IMR-90 (cell line): ENCODE results near the gene CSRP1. TPM values are rescaled to one million over a fixed set of nuclear protein-coding genes. Genes with fewer than 3 reads are reported as not detected.

ENCODE experiments used
- ATAC-seq: fragments of 200-7000 bp; cut with Tn5 transposase; 2 replicates; pipeline ENCODE4 v1.9.1; 2020; ENCODE audit warnings: low read depth, mild to moderate bottlenecking, moderate library complexity
- BruUV-seq: library from RNA; stranded (reverse); fragments of 400-500 nt; replicated peaks from 2 replicates; lab custom pipeline; 2021; lab: Mats Ljungman, UMichigan
- CTCF ChIA-PET: fragments of 300-600 bp; formaldehyde crosslinking; extraction: SDS; loops from one replicate; lab custom pipeline; 2021; ENCODE audit warnings: antibody characterized with exemption; lab: Yijun Ruan, JAX
- POLR2A ChIA-PET: fragments of 300-600 bp; sonication (Branson Sonifier 250); formaldehyde crosslinking; loops from one replicate; lab custom pipeline; 2022; ENCODE audit warnings: antibody characterized with exemption; ENCODE audit not compliant: unreplicated experiment; lab: Charles Lee
- DNase-seq: peaks from one replicate; pipeline ENCODE4 v3.0.0; 2013
- H2AFZ ChIP-seq: replicated peaks from 2 replicates; pipeline ENCODE3; 2013; ENCODE audit warnings: low read length, mild to moderate bottlenecking; ENCODE audit not compliant: poor library complexity
- H2AK5ac ChIP-seq: 2 replicates; pipeline ENCODE4 v1.6.1; 2013; ENCODE audit warnings: low read depth, low read length, inconsistent platforms
- H2AK9ac ChIP-seq: replicated peaks from 2 replicates; pipeline ENCODE3; 2013; ENCODE audit warnings: mild to moderate bottlenecking, low read depth, low read length, moderate library complexity; ENCODE audit not compliant: poor library complexity
- H2BK120ac ChIP-seq: 2 replicates; pipeline ENCODE4 v1.6.1; 2013; ENCODE audit warnings: low read depth, low read length, inconsistent platforms
- H2BK15ac ChIP-seq: 3 replicates; pipeline ENCODE4 v1.6.1; 2013; ENCODE audit warnings: low read depth, low read length, inconsistent platforms
- H2BK20ac ChIP-seq: 2 replicates; pipeline ENCODE4 v1.6.1; 2013; ENCODE audit warnings: low read depth, mild to moderate bottlenecking, inconsistent platforms, low read length, moderate library complexity
- H2BK5ac ChIP-seq: 2 replicates; pipeline ENCODE4 v1.6.1; 2013; ENCODE audit warnings: mild to moderate bottlenecking, low read depth, low read length, inconsistent platforms; ENCODE audit not compliant: poor library complexity, severe bottlenecking
- H3K14ac ChIP-seq: replicated peaks from 2 replicates; pipeline ENCODE4 v1.6.1; 2013; ENCODE audit warnings: low read depth, low read length, inconsistent platforms
- H3K18ac ChIP-seq: 2 replicates; pipeline ENCODE4 v1.6.1; 2013; ENCODE audit warnings: low read depth, low read length, control low read depth
- H3K23ac ChIP-seq: 2 replicates; pipeline ENCODE4 v1.6.1; 2013; ENCODE audit warnings: low read depth, low read length, inconsistent platforms
- H3K27ac ChIP-seq: 2 replicates; pipeline ENCODE4 v1.5.1; 2013; ENCODE audit warnings: mild to moderate bottlenecking, control low read depth, low read length; ENCODE audit not compliant: insufficient read depth
- H3K27me3 ChIP-seq: 2 replicates; pipeline ENCODE4 v1.6.1; 2013; ENCODE audit warnings: low read length; ENCODE audit not compliant: control insufficient read depth, insufficient read depth
- H3K36me3 ChIP-seq: 2 replicates; pipeline ENCODE4 v1.6.1; 2013; ENCODE audit warnings: low read length, mixed read lengths; ENCODE audit not compliant: control insufficient read depth, insufficient read depth
- H3K4ac ChIP-seq: 2 replicates; pipeline ENCODE4 v1.6.1; 2013; ENCODE audit warnings: low read depth, low read length, inconsistent platforms
- H3K4me1 ChIP-seq: 2 replicates; pipeline ENCODE4 v1.6.1; 2013; ENCODE audit warnings: low read length, mixed read lengths; ENCODE audit not compliant: control insufficient read depth, insufficient read depth
- H3K4me2 ChIP-seq: 2 replicates; pipeline ENCODE4 v1.6.1; 2013; ENCODE audit warnings: low read depth, mild to moderate bottlenecking, control low read depth, low read length, moderate library complexity
- H3K4me3 ChIP-seq: 2 replicates; pipeline ENCODE4 v1.5.1; 2013; ENCODE audit warnings: low read depth, mild to moderate bottlenecking, control low read depth, low read length, moderate library complexity; ENCODE audit not compliant: insufficient read depth
- H3K56ac ChIP-seq: 2 replicates; pipeline ENCODE4 v1.6.1; 2013; ENCODE audit warnings: low read length, inconsistent platforms; ENCODE audit not compliant: insufficient read depth; ENCODE audit errors: extremely low read depth
- H3K79me1 ChIP-seq, 2 experiments: 2 replicates each; pipeline ENCODE4 v1.6.1; 2013; ENCODE audit warnings: low read length in 2 of 2, inconsistent platforms in 1 of 2, low read depth in 1 of 2
- H3K9ac ChIP-seq: 2 replicates; pipeline ENCODE4 v1.6.1; 2013; ENCODE audit warnings: low read depth, low read length, control low read depth
- H3K9me1 ChIP-seq: 2 replicates; pipeline ENCODE4 v1.6.1; 2013; ENCODE audit warnings: low read length, inconsistent platforms; ENCODE audit not compliant: insufficient read depth
- H3K9me3 ChIP-seq: 2 replicates; pipeline ENCODE4 v1.6.1; 2013; ENCODE audit warnings: low read length; ENCODE audit not compliant: control insufficient read depth, insufficient read depth
- H4K20me1 ChIP-seq: 2 replicates; pipeline ENCODE4 v1.6.1; 2013; ENCODE audit warnings: low read length, inconsistent platforms; ENCODE audit not compliant: insufficient read depth
- H4K5ac ChIP-seq: 2 replicates; pipeline ENCODE4 v1.6.1; 2013; ENCODE audit warnings: mild to moderate bottlenecking, low read depth, low read length, control low read depth
- H4K8ac ChIP-seq, 2 experiments: 2 replicates each; pipeline ENCODE4 v1.6.1; 2013; ENCODE audit warnings: low read depth in 2 of 2, low read length in 2 of 2, control low read depth in 1 of 2, inconsistent platforms in 1 of 2
- H4K91ac ChIP-seq: 2 replicates; pipeline ENCODE4 v1.6.1; 2013; ENCODE audit warnings: low read depth, low read length, inconsistent platforms; ENCODE audit not compliant: insufficient read depth
- BHLHE40 ChIP-seq: fragments of 150-350 bp; IDR thresholded peaks from 2 replicates; pipeline ENCODE4 v1.6.1; 2016; ENCODE audit warnings: mild to moderate bottlenecking, low read depth, low read length
- CEBPB ChIP-seq: IDR thresholded peaks from 2 replicates; pipeline ENCODE4 v1.6.1; 2012; ENCODE audit warnings: low read depth, low read length, improper control_type of control experiment
- CHD1 ChIP-seq: IDR thresholded peaks from 2 replicates; pipeline ENCODE4 v1.6.1; 2012; ENCODE audit warnings: low read depth, low read length, improper control_type of control experiment
- FOS ChIP-seq: fragments of 150-350 bp; IDR thresholded peaks from 2 replicates; pipeline ENCODE4 v1.6.1; 2016; ENCODE audit warnings: low read depth, low read length
- MAFK ChIP-seq: IDR thresholded peaks from 2 replicates; pipeline ENCODE4 v1.6.1; 2012; ENCODE audit warnings: low read depth, low read length, improper control_type of control experiment
- MXI1 ChIP-seq: IDR thresholded peaks from 2 replicates; pipeline ENCODE4 v1.6.1; 2012; ENCODE audit warnings: low read depth, mild to moderate bottlenecking, low read length, moderate library complexity, borderline replicate concordance
- POLR2A ChIP-seq: IDR thresholded peaks from 2 replicates; pipeline ENCODE4 v1.6.1; 2012; ENCODE audit warnings: mild to moderate bottlenecking, low read depth, low read length
- RAD21 ChIP-seq: IDR thresholded peaks from 2 replicates; pipeline ENCODE4 v1.6.1; 2012; ENCODE audit warnings: low read length, improper control_type of control experiment
- RCOR1 ChIP-seq: IDR thresholded peaks from 2 replicates; pipeline ENCODE4 v1.6.1; 2012; ENCODE audit warnings: mild to moderate bottlenecking, low read length, improper control_type of control experiment; ENCODE audit not compliant: insufficient replicate concordance
- RFX5 ChIP-seq: IDR thresholded peaks from 2 replicates; pipeline ENCODE4 v1.8.0; 2012; ENCODE audit warnings: low read depth, mild to moderate bottlenecking, low read length, moderate library complexity
- SMC3 ChIP-seq: fragments of 150-350 bp; IDR thresholded peaks from 2 replicates; pipeline ENCODE4 v1.6.1; 2016; ENCODE audit warnings: low read depth, mild to moderate bottlenecking, antibody characterized with exemption, low read length, moderate library complexity
- WGBS, 2 experiments: methylation state at CpG; one replicate each; pipeline versions ENCODE4 v1.1.5 to v1.1.7; 2013; ENCODE audit warnings: missing lambda C conversion rate in 2 of 2; ENCODE audit not compliant: insufficient read length in 1 of 2; ENCODE audit errors: extremely low coverage in 2 of 2; 5-methylcytosine and 5-hydroxymethylcytosine counted together
- dilution Hi-C: fragments of 300-500 bp; cut with HindIII; formaldehyde crosslinking; loops from one replicate; pipeline ENCODE4 v1.14.3; 2018; ENCODE audit warnings: low sequenced_read_pairs; ENCODE audit not compliant: unreplicated experiment
- in situ Hi-C: fragments of 300-500 bp; cut with MboI; formaldehyde crosslinking; loops from 3 replicates; pipeline ENCODE4 v1.14.3; 2019; ENCODE audit warnings: low sequenced_read_pairs, inconsistent platforms, mixed read lengths
- intact Hi-C: fragments of 100-400 bp; cut with micrococcal nuclease; formaldehyde crosslinking; loops from 2 replicates; pipeline ENCODE4 v1.10.0; 2022
- polyA plus RNA-seq, 3 experiments: library from polyadenylated mRNA; depleted of rRNA; stranded (reverse); fragments of >200 nt; gene quantifications; 2 replicates each; pipeline ENCODE4 v1.2.3, GENCODE V29; 2012; ENCODE audit warnings: low replicate concordance in 1 of 3
- total RNA-seq: library from RNA; depleted of rRNA; stranded (reverse); fragments of >200 nt; gene quantifications from 2 replicates; pipeline ENCODE4 v1.2.3, GENCODE V29; 2012
- TF ChIP-seq, protein P1 (sequence below): fragments of 150-350 bp; IDR thresholded peaks from 2 replicates; pipeline ENCODE4 v1.6.1; 2017; ENCODE audit warnings: mild to moderate bottlenecking, antibody characterized with exemption, low read length, low read depth

CSRP1 gene
- total and polyA plus RNA-seq, 2 of the 4 experiments (the other 2 are of a cell fraction) = 1,037 to 1,498 TPM

DNA sequence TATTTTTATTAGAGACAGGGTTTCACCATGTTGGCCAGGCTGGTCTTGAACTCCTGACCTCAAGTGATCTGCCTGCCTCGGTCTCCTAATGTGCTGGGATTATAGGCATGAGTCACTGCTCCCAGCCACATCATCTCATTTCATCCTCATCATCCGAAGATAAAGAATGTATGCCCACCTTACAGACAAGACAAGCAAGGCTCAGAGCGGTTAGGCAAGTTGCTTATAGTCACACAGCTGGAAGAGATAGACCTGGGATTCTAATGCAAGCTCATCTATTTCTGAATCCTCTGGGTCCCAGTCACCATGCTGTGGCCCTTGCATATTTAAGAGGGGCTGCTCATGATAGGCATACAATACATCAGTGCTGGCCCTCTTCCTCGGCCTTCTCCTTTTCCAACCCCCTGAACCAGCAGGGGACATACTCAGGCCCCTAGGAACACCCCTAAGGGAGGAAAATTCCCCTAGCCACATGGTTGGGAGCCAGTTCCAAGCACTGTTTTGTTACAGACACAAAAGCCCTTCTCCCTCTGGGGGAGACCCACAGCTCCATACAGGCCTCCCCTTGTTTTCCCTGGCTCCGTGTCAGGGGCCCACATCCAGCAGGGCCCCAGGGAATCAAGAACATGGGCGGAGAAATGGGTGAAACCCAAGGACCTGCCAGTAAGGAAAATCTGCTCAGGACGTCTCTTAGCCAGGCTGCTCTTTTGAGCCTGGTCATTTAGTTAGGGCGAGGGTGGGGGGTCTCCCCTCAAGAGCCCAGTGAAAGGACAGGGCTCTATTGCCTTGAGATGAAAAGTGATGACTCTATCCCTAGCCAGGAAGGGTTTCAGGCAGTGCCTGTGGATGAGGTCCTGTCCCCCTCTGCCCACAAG lies 6.9 kb downstream of the CSRP1 start (continued):
- TF ChIP-seq RCOR1 = no peak
- TF ChIP-seq POLR2A = no peak
- no peak for TF ChIP-seq BHLHE40

DNA sequence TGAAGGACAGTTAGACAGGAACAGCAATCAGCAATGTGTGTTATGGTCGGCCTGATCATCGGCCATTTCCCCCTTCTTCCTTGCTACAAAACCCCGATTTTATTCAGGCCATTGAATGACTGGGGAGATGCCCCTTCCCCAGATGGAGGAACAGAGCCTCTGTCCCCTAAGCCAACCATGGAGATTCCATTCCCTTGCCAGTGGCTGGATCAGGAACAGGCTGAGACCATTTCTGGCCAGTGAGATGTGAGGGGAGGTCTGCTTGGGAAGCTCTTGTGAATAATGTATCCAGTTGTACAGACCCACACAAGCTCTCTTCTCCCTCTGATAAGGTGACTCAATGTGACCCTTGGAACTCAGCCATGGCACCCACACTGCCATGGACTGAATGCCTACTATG lies 7.7 kb downstream of the CSRP1 start:
- Histone ChIP-seq H2BK120ac (peak overlapping the region; percentile 26; the same call in 1 of the 2 replicates), H4K8ac (peak overlapping the region in 1 of 2 experiments; percentile 3; a peak in 2 of 4 replicates), H3K18ac (peak overlapping the region; percentile 5; the same call in 1 of the 2 replicates), H3K9me3 (no peaks in the 10 kb centered on the region), H3K4ac (peak overlapping the region; percentile 61), H3K9ac (0 out of 2 replicates have a peak overlapping the region, but pooled peaks have one; percentile 0), H3K56ac (no peak overlapping the region), H2BK15ac (0 out of 3 replicates have a peak overlapping the region, but pooled peaks have one; percentile 7), H3K36me3 (peaks cover 54% of the 10 kb centered on the region), H3K4me3 (no peak overlapping the region), H3K79me1 (peaks cover 9 to 81% of the 10 kb centered on the region in 2 experiments; a peak in 3 of 4 replicates), H3K23ac (peak overlapping the region; percentile 0), H3K4me1 (peaks cover 61% of the 10 kb centered on the region), H2AK9ac (peak overlapping the region; percentile 20), H3K27ac (peak overlapping the region; percentile 48), H2BK20ac (no peak overlapping the region), H4K20me1 (peaks cover 78% of the 10 kb centered on the region), H2BK5ac (peak overlapping the region; percentile 25), H3K27me3 (no peaks in the 10 kb centered on the region), H4K91ac (peak overlapping the region; percentile 29; the same call in 1 of the 2 replicates), H3K9me1 (peaks cover 67% of the 10 kb centered on the region), H4K5ac (peak overlapping the region; percentile 9), H3K4me2 (no peak overlapping the region), H3K14ac (peak overlapping the region; percentile 48), H2AK5ac (peak overlapping the region; percentile 37; the same call in 1 of the 2 replicates), H2AFZ (no peak overlapping the region)
- no peak for TF ChIP-seq RAD21
- no peak for TF ChIP-seq FOS
- TF ChIP-seq MXI1 = no peak
- TF ChIP-seq MAFK = no peak
- TF ChIP-seq BHLHE40 = no peak
- TF ChIP-seq RCOR1 = no peak
- TF ChIP-seq, protein P1, sequence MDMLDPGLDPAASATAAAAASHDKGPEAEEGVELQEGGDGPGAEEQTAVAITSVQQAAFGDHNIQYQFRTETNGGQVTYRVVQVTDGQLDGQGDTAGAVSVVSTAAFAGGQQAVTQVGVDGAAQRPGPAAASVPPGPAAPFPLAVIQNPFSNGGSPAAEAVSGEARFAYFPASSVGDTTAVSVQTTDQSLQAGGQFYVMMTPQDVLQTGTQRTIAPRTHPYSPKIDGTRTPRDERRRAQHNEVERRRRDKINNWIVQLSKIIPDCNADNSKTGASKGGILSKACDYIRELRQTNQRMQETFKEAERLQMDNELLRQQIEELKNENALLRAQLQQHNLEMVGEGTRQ = no peak
- TF ChIP-seq SMC3 = no peak
- TF ChIP-seq CHD1 = no peak
- TF ChIP-seq RFX5 = no peak
- no peak for TF ChIP-seq CEBPB
- no peak for TF ChIP-seq POLR2A
- BruUV-seq = no TSS peak
- intact Hi-C loops = no loop called here
- DNase-seq = no peak
- no CpG with 5 or more reads among the region's 3 CpGs for WGBS, 2 experiments
- POLR2A ChIA-PET = no interaction called here
- dilution Hi-C loops = no loop called here
- CTCF ChIA-PET = interaction anchor here (0.6 to 0.9 kb wide), 2 partner anchors 30 to 921 kb away, joined by 4 to 5 read pairs; partner anchors contain the start of gene PHLDA3
- in situ Hi-C loops = no loop called here
- ATAC-seq = no peak
